ENCODE data around the gene F2. TPM values are rescaled to one million over a fixed set of nuclear protein-coding genes. Genes with fewer than 3 reads are reported as not detected.

F2 gene
- total and polyA plus RNA-seq, 4 donors: 631 to 1,505 (median 1,232) TPM

DNA sequence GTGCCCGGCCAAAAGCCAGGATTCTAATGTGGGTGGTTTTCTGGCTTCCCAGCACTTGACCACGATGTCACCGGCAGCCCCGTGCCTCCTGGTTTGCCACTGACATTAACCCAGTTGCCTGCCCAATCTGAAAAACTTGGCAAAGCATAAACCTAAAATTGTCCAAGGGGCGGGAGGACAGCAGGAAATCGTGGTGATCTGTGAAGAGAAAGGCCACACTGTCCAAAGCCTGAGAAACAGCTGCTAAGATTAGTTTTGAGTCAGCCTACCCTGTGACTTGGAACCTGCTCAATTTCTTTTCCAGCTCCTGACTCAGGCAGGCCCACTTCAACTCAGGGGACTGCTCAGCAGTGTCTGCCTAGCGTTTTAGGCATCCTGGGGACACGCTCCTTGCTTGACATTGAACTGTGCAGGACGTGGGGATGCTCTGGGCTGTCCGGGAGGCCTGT, 8.2 kb upstream of the F2 start (continued):
- peak; percentile 63 for TF ChIP-seq NR2F2 (IDR thresholded peaks at IDR 0.05)
- TF ChIP-seq FOXA2 (IDR thresholded peaks at IDR 0.05): no peak
- no peak for TF ChIP-seq JUND (IDR thresholded peaks at IDR 0.05)
- no peak for TF ChIP-seq HNF4G (IDR thresholded peaks at IDR 0.05)
- TF ChIP-seq, protein P1, sequence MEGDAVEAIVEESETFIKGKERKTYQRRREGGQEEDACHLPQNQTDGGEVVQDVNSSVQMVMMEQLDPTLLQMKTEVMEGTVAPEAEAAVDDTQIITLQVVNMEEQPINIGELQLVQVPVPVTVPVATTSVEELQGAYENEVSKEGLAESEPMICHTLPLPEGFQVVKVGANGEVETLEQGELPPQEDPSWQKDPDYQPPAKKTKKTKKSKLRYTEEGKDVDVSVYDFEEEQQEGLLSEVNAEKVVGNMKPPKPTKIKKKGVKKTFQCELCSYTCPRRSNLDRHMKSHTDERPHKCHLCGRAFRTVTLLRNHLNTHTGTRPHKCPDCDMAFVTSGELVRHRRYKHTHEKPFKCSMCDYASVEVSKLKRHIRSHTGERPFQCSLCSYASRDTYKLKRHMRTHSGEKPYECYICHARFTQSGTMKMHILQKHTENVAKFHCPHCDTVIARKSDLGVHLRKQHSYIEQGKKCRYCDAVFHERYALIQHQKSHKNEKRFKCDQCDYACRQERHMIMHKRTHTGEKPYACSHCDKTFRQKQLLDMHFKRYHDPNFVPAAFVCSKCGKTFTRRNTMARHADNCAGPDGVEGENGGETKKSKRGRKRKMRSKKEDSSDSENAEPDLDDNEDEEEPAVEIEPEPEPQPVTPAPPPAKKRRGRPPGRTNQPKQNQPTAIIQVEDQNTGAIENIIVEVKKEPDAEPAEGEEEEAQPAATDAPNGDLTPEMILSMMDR (IDR thresholded peaks at IDR 0.05; ENCODE audit: low read depth, low read length, missing input control): no peak
- peak in 1 of 2 donors; percentile 38 for TF ChIP-seq GABPA (IDR thresholded peaks at IDR 0.05 in 1 of 2, conservative IDR thresholded peaks at IDR 0.05 in 1 of 2)
- TF ChIP-seq HNF4A (conservative IDR thresholded peaks at IDR 0.05): peak; percentile 36 to 37

DNA sequence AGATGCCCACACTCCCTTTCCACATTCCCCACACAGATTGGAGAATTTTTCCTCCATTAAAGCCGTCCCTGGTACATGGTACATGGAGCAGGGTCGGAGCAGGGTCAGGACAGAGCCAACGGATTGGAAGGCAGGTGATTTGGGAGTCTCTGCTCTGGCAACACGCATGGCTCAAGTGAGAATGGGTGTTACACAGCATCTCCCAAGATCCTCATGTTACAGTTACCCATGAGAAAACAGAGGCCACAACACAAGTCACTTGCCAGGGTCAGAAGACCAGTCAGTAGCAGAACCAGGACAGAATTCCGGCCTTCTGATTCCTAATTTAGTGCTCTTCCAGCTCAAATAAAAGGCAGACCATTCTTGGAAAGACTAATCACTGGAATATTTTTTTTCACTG, 7.7 kb upstream of the F2 start:
- WGBS: 81% methylated on average over 5 of the region's 5 CpGs
- Histone ChIP-seq H3K9me3 (ENCODE audit: control insufficient read depth in 4 of 4, low read length in 3 of 4) (no peaks in the 10 kb centered on the region), H3K4me3 (ENCODE audit: low read depth in 1 of 3, low read length in 3 of 3) (no peak overlapping the region), H3K9ac (ENCODE audit: low read depth in 1 of 2, low read length in 2 of 2) (no peak overlapping the region), H3K36me3 (ENCODE audit: control insufficient read depth in 4 of 4, insufficient read depth in 3 of 4, low read depth in 1 of 4, low read length in 3 of 4) (peaks cover 0 to 8% (median 4%) of the 10 kb centered on the region in 4 donors), H3K27ac (ENCODE audit: low read depth in 1 of 2, low read length in 2 of 2) (peak overlapping the region; percentile 85 to 92), H3K27me3 (ENCODE audit: control insufficient read depth in 4 of 4, insufficient read depth in 4 of 4, low read length in 3 of 4) (no peaks in the 10 kb centered on the region), H3K4me1 (ENCODE audit: control insufficient read depth in 4 of 4, insufficient read depth in 4 of 4, low read length in 3 of 4) (peaks cover 0 to 13% (median 5%) of the 10 kb centered on the region in 4 donors)
- TF ChIP-seq JUND (IDR thresholded peaks at IDR 0.05) (no peak), NR2F2 (IDR thresholded peaks at IDR 0.05) (no peak), FOXA1 (IDR thresholded peaks at IDR 0.05) (no peak), RXRA (IDR thresholded peaks at IDR 0.05) (no peak), RAD21 (IDR thresholded peaks at IDR 0.05) (no peak), YY1 (IDR thresholded peaks at IDR 0.05) (no peak), TAF1 (conservative IDR thresholded peaks at IDR 0.05) (no peak), EGR1 (IDR thresholded peaks at IDR 0.05; ENCODE audit: low read depth in 2 of 2) (no peak), HNF4G (IDR thresholded peaks at IDR 0.05) (no peak), FOXA2 (IDR thresholded peaks at IDR 0.05) (no peak), HNF4A (conservative IDR thresholded peaks at IDR 0.05) (no peak), GABPA (IDR thresholded peaks at IDR 0.05 in 1 of 2, conservative IDR thresholded peaks at IDR 0.05 in 1 of 2) (no peak), SP1 (IDR thresholded peaks at IDR 0.05) (no peak)
- TF ChIP-seq, protein P1 (IDR thresholded peaks at IDR 0.05; ENCODE audit: low read depth, low read length, missing input control): no peak
- TF ChIP-seq, protein P2, sequence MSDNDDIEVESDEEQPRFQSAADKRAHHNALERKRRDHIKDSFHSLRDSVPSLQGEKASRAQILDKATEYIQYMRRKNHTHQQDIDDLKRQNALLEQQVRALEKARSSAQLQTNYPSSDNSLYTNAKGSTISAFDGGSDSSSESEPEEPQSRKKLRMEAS (IDR thresholded peaks at IDR 0.05): no peak
- TF ChIP-seq, protein P3, sequence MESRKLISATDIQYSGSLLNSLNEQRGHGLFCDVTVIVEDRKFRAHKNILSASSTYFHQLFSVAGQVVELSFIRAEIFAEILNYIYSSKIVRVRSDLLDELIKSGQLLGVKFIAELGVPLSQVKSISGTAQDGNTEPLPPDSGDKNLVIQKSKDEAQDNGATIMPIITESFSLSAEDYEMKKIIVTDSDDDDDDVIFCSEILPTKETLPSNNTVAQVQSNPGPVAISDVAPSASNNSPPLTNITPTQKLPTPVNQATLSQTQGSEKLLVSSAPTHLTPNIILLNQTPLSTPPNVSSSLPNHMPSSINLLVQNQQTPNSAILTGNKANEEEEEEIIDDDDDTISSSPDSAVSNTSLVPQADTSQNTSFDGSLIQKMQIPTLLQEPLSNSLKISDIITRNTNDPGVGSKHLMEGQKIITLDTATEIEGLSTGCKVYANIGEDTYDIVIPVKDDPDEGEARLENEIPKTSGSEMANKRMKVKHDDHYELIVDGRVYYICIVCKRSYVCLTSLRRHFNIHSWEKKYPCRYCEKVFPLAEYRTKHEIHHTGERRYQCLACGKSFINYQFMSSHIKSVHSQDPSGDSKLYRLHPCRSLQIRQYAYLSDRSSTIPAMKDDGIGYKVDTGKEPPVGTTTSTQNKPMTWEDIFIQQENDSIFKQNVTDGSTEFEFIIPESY (IDR thresholded peaks at IDR 0.05): no peak
- TF ChIP-seq, protein P4, sequence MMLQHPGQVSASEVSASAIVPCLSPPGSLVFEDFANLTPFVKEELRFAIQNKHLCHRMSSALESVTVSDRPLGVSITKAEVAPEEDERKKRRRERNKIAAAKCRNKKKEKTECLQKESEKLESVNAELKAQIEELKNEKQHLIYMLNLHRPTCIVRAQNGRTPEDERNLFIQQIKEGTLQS (IDR thresholded peaks at IDR 0.05): no peak
- no peak for DNase-seq (ENCODE audit: low spot score)

All from liver (tissue), 9 donors.